KMS-11 (cell line): ENCODE data around the gene NXPE3.

Experiments used
- H2AFZ ChIP-seq: fragments of 200-600 bp; sonication (generic); 2 replicates; pipeline ENCODE4 v1.6.1; 2016; ENCODE audit warnings: antibody characterized with exemption, mixed run types, low read depth
- H3K27ac ChIP-seq: fragments of 200-600 bp; sonication (generic); 2 replicates; pipeline ENCODE4 v1.6.1; 2016; ENCODE audit warnings: mild to moderate bottlenecking, mixed run types
- H3K27me3 ChIP-seq: fragments of 200-600 bp; sonication (generic); 2 replicates; pipeline ENCODE4 v1.6.1; 2017; ENCODE audit warnings: mild to moderate bottlenecking, low read depth, mixed run types, moderate library complexity; ENCODE audit not compliant: insufficient read depth
- H3K36me3 ChIP-seq: fragments of 200-600 bp; sonication (generic); 2 replicates; pipeline ENCODE4 v1.6.1; 2017; ENCODE audit warnings: mild to moderate bottlenecking, mixed run types; ENCODE audit not compliant: insufficient read depth
- H3K4me1 ChIP-seq: fragments of 200-600 bp; sonication (generic); 2 replicates; pipeline ENCODE4 v1.6.1; 2016; ENCODE audit warnings: mild to moderate bottlenecking, low read depth, mixed run types; ENCODE audit not compliant: poor library complexity, severe bottlenecking
- H3K4me2 ChIP-seq: fragments of 200-600 bp; sonication (generic); 2 replicates; pipeline ENCODE4 v1.7.0; 2016; ENCODE audit warnings: mild to moderate bottlenecking, mixed run types
- H3K4me3 ChIP-seq: fragments of 200-600 bp; sonication (generic); IDR thresholded peaks from 2 replicates; pipeline ENCODE4 v1.6.1; 2017; ENCODE audit warnings: low read depth, low read length, mixed read lengths; ENCODE audit not compliant: insufficient read depth
- H3K79me2 ChIP-seq: fragments of 200-600 bp; sonication (generic); 2 replicates; pipeline ENCODE4 v1.6.1; 2016; ENCODE audit warnings: low read depth, mixed run types; ENCODE audit not compliant: insufficient read depth
- H3K9ac ChIP-seq: fragments of 200-600 bp; sonication (generic); 2 replicates; pipeline ENCODE4 v1.6.1; 2016; ENCODE audit warnings: mild to moderate bottlenecking, mixed run types
- H4K20me1 ChIP-seq: fragments of 200-600 bp; sonication (generic); 2 replicates; pipeline ENCODE4 v1.6.1; 2016; ENCODE audit warnings: mild to moderate bottlenecking, mixed run types; ENCODE audit not compliant: insufficient read depth
- CTCF ChIP-seq: fragments of 200-600 bp; sonication (generic); conservative IDR thresholded peaks from 2 replicates; pipeline ENCODE4 v1.6.1; 2017; ENCODE audit warnings: low read depth, mild to moderate bottlenecking, antibody characterized with exemption, low read length, moderate library complexity, mixed read lengths

Gene NXPE3

GRCh38 chr3:101870138-101870537, 91.1 kb downstream of the NXPE3 start:
- Histone ChIP-seq H3K36me3 (no peaks in the 10 kb centered on the region), H3K4me3 (no peak overlapping the region), H3K79me2 (no peaks in the 10 kb centered on the region), H4K20me1 (no peaks in the 10 kb centered on the region), H2AFZ (no peak overlapping the region), H3K4me2 (no peak overlapping the region), H3K27ac (no peak overlapping the region), H3K4me1 (no peaks in the 10 kb centered on the region), H3K27me3 (no peaks in the 10 kb centered on the region), H3K9ac (no peak overlapping the region)
- no peak for TF ChIP-seq CTCF

- H3K27ac ChIP-seq, result no peak overlapping the region
- no peaks in the 10 kb centered on the region for H3K4me1 ChIP-seq
- no peaks in the 10 kb centered on the region for H3K36me3 ChIP-seq
- no peak overlapping the region for H2AFZ ChIP-seq
- H3K4me2 ChIP-seq, result no peak overlapping the region
- H3K4me3 ChIP-seq, result no peak overlapping the region
- H4K20me1 ChIP-seq, result no peaks in the 10 kb centered on the region
- no peak overlapping the region for H3K9ac ChIP-seq
- H3K79me2 ChIP-seq, result no peaks in the 10 kb centered on the region
- TF ChIP-seq CTCF, result no peak
- no peaks in the 10 kb centered on the region for H3K27me3 ChIP-seq
Measured at GRCh38 chr3:101873619-101874018, 94.6 kb downstream of the NXPE3 start.

DNA sequence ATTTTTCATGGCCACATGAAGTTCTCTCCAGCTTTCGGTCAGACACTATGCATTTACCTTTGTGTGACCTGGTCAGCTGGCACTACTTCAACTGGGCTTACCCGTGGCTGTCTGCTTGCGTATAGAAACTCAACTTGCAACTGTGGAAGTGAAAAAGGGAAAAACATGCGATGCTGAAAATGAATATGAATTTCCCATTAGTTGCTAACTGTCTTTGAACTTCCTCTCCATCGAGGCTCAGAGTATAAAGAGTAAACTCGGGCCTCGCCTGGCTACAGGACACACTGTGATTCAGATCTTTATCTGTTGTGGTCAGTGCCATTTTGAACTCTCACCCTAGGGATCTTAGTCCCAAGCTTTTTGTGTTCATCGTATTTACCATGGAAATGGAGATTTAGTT, 97.1 kb downstream of the NXPE3 start:
- Histone ChIP-seq H3K27me3 (no peaks in the 10 kb centered on the region), H3K4me3 (no peak overlapping the region), H3K79me2 (no peaks in the 10 kb centered on the region), H3K36me3 (no peaks in the 10 kb centered on the region), H3K4me2 (no peak overlapping the region), H4K20me1 (no peaks in the 10 kb centered on the region), H3K27ac (no peak overlapping the region), H3K4me1 (peaks cover 4% of the 10 kb centered on the region), H3K9ac (no peak overlapping the region), H2AFZ (no peak overlapping the region)
- no peak for TF ChIP-seq CTCF
